ENCODE data around the gene ISL1.

DNA sequence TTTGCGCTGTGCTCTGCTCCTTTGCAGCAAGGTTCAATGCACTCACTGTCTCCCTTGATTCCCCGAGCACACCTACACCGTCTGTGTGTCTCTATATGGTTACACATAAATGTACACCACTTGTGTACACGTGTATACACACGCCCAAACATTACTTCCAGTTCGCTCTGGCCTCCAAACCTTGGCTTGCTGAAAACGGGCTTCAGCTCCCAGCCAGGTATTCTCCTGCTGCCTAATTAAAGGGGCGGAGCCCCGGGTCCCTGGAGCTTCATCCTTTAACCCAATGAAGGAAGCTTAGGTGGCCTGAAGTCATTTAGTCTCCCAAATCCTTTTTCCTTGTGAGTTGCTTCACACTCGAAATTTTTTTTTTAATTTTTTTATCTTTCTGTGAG, 4.6 kb downstream of the ISL1 start:
- no peak for TF ChIP-seq TEAD4 (IDR thresholded peaks at IDR 0.05)
- TF ChIP-seq, protein P1, sequence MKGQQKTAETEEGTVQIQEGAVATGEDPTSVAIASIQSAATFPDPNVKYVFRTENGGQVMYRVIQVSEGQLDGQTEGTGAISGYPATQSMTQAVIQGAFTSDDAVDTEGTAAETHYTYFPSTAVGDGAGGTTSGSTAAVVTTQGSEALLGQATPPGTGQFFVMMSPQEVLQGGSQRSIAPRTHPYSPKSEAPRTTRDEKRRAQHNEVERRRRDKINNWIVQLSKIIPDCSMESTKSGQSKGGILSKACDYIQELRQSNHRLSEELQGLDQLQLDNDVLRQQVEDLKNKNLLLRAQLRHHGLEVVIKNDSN (IDR thresholded peaks at IDR 0.05): no peak
- TF ChIP-seq, protein P2, sequence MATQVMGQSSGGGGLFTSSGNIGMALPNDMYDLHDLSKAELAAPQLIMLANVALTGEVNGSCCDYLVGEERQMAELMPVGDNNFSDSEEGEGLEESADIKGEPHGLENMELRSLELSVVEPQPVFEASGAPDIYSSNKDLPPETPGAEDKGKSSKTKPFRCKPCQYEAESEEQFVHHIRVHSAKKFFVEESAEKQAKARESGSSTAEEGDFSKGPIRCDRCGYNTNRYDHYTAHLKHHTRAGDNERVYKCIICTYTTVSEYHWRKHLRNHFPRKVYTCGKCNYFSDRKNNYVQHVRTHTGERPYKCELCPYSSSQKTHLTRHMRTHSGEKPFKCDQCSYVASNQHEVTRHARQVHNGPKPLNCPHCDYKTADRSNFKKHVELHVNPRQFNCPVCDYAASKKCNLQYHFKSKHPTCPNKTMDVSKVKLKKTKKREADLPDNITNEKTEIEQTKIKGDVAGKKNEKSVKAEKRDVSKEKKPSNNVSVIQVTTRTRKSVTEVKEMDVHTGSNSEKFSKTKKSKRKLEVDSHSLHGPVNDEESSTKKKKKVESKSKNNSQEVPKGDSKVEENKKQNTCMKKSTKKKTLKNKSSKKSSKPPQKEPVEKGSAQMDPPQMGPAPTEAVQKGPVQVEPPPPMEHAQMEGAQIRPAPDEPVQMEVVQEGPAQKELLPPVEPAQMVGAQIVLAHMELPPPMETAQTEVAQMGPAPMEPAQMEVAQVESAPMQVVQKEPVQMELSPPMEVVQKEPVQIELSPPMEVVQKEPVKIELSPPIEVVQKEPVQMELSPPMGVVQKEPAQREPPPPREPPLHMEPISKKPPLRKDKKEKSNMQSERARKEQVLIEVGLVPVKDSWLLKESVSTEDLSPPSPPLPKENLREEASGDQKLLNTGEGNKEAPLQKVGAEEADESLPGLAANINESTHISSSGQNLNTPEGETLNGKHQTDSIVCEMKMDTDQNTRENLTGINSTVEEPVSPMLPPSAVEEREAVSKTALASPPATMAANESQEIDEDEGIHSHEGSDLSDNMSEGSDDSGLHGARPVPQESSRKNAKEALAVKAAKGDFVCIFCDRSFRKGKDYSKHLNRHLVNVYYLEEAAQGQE (IDR thresholded peaks at IDR 0.05; ENCODE audit: low read depth): no peak
- TF ChIP-seq, protein P3, sequence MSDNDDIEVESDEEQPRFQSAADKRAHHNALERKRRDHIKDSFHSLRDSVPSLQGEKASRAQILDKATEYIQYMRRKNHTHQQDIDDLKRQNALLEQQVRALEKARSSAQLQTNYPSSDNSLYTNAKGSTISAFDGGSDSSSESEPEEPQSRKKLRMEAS (IDR thresholded peaks at IDR 0.05): no peak
- no peak for TF ChIP-seq CEBPB (IDR thresholded peaks at IDR 0.05)
- no peak for TF ChIP-seq YY1 (IDR thresholded peaks at IDR 0.05; ENCODE audit: low read depth)
- no peak for TF ChIP-seq TAF1 (IDR thresholded peaks at IDR 0.05; ENCODE audit: low read depth)
